Neural cell (in vitro differentiated cells): ENCODE measurements around the gene EPS8.

Experiments used
- EP300 ChIP-seq: fragments of 450-650 bp; conservative IDR thresholded peaks from 2 replicates; pipeline ENCODE4 v1.6.1; 2014; ENCODE audit warnings: antibody characterized with exemption, mild to moderate bottlenecking, moderate library complexity; ENCODE audit not compliant: poor library complexity, severe bottlenecking
- EZH2 ChIP-seq: fragments of 200-600, 300-800 bp; shearing (Covaris generic), sonication (generic); IDR thresholded peaks from 2 replicates; pipeline ENCODE4 v1.6.1; 2014; ENCODE audit warnings: antibody characterized with exemption, low read length, borderline replicate concordance, mild to moderate bottlenecking; ENCODE audit not compliant: insufficient read depth, poor library complexity, severe bottlenecking
- POLR2AphosphoS5 ChIP-seq: IDR thresholded peaks from 2 replicates; pipeline ENCODE4 v1.6.1; 2012
- TAF1 ChIP-seq: IDR thresholded peaks from 2 replicates; pipeline ENCODE4 v1.6.1; 2012; ENCODE audit warnings: low read depth
- TF ChIP-seq, protein P1 (sequence below): IDR thresholded peaks from 2 replicates; pipeline ENCODE4 v1.6.1; 2012; ENCODE audit warnings: borderline replicate concordance
- TF ChIP-seq, protein P2 (sequence below): fragments of 450-650 bp; IDR thresholded peaks from 2 replicates; pipeline ENCODE4 v1.5.1; 2014; ENCODE audit warnings: antibody characterized with exemption, mild to moderate bottlenecking, moderate library complexity; ENCODE audit not compliant: poor library complexity, severe bottlenecking

DNA sequence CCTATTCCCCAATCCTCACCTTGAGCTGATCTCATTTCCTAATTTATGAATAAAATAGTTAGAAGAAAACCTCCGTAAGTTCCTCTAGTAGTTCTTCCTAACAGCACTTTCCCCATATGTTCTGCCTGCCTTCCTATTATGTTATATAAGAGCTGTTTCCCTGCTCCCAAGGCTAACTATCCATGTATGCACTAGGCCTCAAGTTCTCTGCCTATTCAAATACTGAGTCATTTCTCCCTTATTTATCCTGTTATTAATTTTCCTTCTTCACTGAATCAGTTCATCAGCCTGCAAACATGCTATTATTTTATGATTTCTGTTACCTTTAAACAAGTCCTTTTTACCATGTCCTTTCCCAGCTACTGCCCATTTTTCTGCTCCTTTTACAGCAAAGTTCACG lies 164.1 kb downstream of the EPS8 start:
- TF ChIP-seq, protein P1, sequence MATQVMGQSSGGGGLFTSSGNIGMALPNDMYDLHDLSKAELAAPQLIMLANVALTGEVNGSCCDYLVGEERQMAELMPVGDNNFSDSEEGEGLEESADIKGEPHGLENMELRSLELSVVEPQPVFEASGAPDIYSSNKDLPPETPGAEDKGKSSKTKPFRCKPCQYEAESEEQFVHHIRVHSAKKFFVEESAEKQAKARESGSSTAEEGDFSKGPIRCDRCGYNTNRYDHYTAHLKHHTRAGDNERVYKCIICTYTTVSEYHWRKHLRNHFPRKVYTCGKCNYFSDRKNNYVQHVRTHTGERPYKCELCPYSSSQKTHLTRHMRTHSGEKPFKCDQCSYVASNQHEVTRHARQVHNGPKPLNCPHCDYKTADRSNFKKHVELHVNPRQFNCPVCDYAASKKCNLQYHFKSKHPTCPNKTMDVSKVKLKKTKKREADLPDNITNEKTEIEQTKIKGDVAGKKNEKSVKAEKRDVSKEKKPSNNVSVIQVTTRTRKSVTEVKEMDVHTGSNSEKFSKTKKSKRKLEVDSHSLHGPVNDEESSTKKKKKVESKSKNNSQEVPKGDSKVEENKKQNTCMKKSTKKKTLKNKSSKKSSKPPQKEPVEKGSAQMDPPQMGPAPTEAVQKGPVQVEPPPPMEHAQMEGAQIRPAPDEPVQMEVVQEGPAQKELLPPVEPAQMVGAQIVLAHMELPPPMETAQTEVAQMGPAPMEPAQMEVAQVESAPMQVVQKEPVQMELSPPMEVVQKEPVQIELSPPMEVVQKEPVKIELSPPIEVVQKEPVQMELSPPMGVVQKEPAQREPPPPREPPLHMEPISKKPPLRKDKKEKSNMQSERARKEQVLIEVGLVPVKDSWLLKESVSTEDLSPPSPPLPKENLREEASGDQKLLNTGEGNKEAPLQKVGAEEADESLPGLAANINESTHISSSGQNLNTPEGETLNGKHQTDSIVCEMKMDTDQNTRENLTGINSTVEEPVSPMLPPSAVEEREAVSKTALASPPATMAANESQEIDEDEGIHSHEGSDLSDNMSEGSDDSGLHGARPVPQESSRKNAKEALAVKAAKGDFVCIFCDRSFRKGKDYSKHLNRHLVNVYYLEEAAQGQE: no peak
- TF ChIP-seq, protein P2, sequence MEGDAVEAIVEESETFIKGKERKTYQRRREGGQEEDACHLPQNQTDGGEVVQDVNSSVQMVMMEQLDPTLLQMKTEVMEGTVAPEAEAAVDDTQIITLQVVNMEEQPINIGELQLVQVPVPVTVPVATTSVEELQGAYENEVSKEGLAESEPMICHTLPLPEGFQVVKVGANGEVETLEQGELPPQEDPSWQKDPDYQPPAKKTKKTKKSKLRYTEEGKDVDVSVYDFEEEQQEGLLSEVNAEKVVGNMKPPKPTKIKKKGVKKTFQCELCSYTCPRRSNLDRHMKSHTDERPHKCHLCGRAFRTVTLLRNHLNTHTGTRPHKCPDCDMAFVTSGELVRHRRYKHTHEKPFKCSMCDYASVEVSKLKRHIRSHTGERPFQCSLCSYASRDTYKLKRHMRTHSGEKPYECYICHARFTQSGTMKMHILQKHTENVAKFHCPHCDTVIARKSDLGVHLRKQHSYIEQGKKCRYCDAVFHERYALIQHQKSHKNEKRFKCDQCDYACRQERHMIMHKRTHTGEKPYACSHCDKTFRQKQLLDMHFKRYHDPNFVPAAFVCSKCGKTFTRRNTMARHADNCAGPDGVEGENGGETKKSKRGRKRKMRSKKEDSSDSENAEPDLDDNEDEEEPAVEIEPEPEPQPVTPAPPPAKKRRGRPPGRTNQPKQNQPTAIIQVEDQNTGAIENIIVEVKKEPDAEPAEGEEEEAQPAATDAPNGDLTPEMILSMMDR: no peak
- no peak for TF ChIP-seq EP300
- no peak for TF ChIP-seq EZH2
- no peak for TF ChIP-seq TAF1
- TF ChIP-seq POLR2AphosphoS5: no peak
